Fibroblast of mammary gland (primary cell): Measurements from ENCODE around the gene ZNF433.
A peak's percentile ranks its signal among the peaks of the same experiment; 100 is the strongest.

Source experiments
- DNase-seq: peaks from one replicate; pipeline ENCODE4 v3.0.0-alpha.2; 2010; ENCODE audit warnings: low read depth
- H3K4me3 ChIP-seq: 2 replicates; pipeline ENCODE4 v1.5.1; 2011; ENCODE audit warnings: low read depth, mild to moderate bottlenecking, low read length, moderate library complexity; ENCODE audit not compliant: control insufficient read depth
- TF ChIP-seq, protein P1 (sequence below): conservative IDR thresholded peaks from 2 replicates; pipeline ENCODE4 v1.5.1; 2011; ENCODE audit warnings: low read depth, low read length, inconsistent platforms; ENCODE audit not compliant: control insufficient read depth, insufficient read depth

Gene ZNF433

DNA sequence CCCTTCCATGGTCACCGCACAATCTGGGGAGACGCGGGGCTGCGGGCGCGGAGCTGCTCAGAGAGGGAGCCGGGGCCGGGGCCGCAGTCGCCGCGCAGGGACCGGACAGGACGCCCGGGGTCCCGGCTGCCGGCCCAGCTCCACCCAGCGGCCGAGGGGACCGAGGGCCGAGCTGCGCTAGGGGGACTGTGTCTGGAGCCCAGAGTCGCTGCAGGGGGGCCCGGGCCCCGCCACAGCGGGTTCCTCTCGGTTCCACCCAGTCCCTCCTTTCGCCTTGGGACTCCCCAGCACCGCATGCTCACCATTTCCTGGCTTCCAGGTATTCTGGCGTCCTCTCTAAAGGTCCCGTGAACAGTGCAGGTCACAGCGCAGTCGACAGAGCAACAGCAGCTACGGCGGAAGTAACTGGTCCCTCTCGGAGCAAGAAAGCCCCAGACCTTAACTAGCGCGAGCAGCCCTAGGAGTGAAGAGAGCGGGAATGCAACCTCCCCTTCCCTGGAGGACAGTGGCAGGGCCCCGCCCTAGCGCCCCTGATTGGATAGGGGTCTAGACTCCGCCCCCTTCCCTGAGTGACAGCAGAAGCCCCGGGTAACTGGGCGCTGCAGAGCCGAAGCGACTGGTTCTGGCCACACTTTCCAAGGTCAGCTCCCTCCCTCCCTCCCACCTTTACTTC lies 17.2 kb upstream of the ZNF433 start, which contains the start of gene ZNF878:
TSS of gene ZNF878 (minus strand) at position 465 of the 673 bp plus-strand sequence. CDS start at position 305, 160 bp downstream.
- peak; percentile 68 for DNase-seq
- TF ChIP-seq, protein P1, sequence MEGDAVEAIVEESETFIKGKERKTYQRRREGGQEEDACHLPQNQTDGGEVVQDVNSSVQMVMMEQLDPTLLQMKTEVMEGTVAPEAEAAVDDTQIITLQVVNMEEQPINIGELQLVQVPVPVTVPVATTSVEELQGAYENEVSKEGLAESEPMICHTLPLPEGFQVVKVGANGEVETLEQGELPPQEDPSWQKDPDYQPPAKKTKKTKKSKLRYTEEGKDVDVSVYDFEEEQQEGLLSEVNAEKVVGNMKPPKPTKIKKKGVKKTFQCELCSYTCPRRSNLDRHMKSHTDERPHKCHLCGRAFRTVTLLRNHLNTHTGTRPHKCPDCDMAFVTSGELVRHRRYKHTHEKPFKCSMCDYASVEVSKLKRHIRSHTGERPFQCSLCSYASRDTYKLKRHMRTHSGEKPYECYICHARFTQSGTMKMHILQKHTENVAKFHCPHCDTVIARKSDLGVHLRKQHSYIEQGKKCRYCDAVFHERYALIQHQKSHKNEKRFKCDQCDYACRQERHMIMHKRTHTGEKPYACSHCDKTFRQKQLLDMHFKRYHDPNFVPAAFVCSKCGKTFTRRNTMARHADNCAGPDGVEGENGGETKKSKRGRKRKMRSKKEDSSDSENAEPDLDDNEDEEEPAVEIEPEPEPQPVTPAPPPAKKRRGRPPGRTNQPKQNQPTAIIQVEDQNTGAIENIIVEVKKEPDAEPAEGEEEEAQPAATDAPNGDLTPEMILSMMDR, result no peak
- peak within 1 kb of the TSS; percentile 67 for H3K4me3 ChIP-seq

DNA sequence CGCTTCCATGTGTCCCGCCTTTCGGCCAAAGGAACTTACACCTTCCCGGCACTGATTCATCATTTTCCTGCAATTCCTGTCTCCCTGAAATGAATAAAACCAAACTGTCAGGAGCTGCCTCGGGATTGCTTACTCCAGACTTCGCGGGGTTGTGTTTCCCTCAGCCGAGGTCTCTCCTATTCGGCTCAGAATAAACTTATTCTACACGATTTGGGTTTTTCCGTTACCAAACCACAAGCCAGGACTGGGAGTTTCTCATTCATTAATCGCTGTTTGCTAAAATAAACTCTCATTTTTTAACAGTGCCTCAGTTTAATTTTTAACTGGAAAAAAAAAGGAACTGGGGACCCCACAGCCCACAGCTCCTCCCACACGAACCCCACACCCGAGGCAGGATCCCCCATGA lies 16.6 kb upstream of the ZNF433 start:
- TF ChIP-seq, protein P1, result no peak
- H3K4me3 ChIP-seq, result peak overlapping the region; percentile 67
- peak; percentile 25 for DNase-seq

DNA sequence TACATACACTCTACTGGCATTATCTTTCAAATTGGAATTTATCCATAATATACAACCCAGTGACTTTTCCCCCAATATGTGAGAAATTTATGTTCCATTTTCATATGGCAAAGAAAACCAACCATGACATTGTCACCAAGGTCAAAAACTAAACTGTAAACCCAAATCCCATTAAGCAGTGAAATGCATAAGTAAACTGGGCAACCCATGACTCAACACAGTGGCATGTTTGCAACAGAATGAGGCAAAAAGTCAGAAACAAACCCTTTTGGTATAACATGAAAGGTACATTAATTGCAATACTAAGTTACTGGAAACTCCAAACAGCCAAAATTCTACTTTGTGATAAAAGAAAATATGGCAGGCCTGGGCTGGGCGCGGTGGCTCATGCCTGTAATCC lies 12.4 kb upstream of the ZNF433 start:
- TF ChIP-seq, protein P1, result no peak

DNA sequence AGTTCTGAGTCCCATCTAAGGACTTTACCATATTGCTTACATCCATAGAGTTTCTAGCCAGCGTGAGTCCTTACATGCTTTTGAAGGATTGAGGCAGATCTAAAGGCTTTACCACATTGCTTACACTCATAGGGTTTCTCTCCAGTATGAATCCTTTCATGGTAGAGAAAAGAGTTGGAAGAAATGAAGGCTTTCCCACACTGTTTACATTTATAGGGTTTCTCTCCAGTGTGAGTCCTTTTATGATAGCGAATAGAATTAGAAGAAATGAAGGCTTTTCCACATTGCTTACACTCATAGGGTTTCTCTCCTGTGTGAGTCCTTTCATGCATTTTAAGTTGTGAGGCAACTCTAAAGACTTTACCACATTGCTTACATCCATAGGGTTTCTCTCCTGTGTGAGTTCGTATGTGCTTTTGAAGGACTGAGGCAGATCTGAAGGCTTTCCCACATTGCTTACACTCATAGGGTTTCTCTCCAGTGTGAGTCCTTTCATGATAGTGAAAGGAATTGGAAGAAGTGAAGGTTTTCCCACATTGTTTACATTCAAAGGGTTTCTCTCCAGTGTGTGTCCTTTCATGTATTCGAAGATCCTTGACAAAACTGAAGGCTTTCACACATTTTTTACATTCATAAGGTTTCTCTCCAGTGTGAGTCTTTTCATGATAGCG lies 8.4 kb upstream of the ZNF433 start:
- no peak for DNase-seq
- TF ChIP-seq, protein P1, result no peak
- H3K4me3 ChIP-seq, result no peak overlapping the region

More for the DNA sequence above, 12.4 kb upstream of the ZNF433 start:
- no peak for DNase-seq
- no peak overlapping the region for H3K4me3 ChIP-seq

DNA sequence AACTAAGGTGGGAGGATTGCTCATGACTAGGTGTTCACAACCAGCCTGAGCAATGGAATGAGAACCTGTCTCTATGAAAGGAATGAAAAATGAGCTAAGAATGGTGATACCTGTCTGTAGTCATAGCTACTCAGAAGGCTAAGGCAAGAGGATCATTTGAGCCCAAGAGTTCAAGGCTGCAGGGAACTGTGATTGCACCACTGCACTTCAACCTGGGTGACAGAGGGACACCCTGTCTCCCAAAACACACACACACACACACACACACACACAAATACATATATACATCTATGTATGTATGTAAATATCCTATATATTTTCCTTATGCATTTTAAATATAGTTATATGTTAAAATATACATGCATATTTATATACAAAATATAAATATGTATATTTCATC lies 7.4 kb upstream of the ZNF433 start:
- TF ChIP-seq, protein P1, result no peak
- DNase-seq, result no peak
- no peak overlapping the region for H3K4me3 ChIP-seq

DNA sequence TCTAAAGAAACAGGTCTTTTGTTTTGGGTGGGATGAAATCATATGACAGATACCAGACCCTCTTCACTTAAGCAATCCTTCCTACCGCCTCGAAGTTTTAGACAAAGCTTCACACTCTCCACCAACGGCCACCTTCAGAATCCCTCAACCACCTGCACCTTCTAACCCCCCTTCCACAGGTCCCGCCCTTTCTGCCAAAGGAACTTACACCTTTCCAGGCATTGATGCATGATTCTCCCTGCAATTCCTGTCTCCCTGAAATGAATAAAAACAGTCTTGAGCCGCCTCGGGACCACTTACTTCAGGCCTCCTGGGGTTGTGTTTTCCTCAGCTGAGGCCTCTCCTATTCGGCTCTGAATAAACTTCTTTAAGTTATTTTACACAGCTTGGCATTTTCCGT lies 859 bp downstream of the ZNF433 start:
- TF ChIP-seq, protein P1, result no peak
- no peak for DNase-seq
- H3K4me3 ChIP-seq, result peak overlapping the region; percentile 81
